SKM-1 (cell line): ENCODE results near the gene STON1.
"Not testable (repeated sequence)": the region's sequence is repeated elsewhere in the genome, so short reads cannot be mapped to it uniquely, and the experiment has no call there.

Source experiments
- DNase-seq: peaks from one replicate; lab custom pipeline; 2025; ENCODE audit not compliant: unreplicated experiment; lab: John Stamatoyannopoulos, UW

STON1 gene

DNA sequence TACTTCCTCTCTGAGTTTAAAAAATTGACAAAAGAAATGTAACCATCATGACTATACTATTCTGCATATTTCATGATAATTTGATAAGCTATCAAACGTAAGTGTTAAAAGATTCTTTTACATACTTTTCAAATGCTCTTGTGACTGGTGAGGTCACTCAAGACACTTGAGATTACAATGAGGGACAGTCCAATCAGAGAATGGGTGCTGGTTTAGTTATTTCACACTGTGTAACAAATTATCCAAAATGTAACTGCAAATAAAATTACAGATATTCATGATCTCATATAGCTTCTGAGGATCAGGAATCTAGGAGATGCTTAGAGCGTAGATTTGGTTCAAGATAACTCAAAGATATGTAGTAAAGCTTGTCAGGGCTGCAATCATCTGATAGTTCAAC, 83.3 kb downstream of the STON1 start:
- DNase-seq: no peak

DNA sequence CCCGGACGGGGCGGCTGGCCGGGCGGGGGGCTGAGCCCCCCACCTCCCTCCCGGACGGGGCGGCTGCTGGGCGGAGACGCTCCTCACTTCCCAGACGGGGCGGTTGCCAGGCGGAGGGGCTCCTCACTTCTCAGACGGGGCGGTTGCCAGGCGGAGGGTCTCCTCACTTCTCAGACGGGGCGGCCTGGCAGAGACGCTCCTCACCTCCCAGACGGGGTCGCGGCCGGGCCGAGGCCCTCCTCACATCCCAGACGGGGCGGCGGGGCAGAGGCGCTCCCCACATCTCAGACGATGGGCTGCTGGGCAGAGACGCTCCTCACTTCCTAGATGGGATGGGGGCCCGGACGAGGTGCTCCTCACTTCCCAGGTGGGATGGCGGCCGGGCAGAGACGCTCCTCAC, 84.6 kb downstream of the STON1 start:
- DNase-seq: not testable (repeated sequence)

- DNase-seq: no peak
Measured at GRCh38 chr2:48617618-48618017, 87.7 kb downstream of the STON1 start, which contains the start of gene GTF2A1L. TSS of gene GTF2A1L (plus strand) at chr2:48617856. CDS start at chr2:48617875, 19 bp downstream.

DNA sequence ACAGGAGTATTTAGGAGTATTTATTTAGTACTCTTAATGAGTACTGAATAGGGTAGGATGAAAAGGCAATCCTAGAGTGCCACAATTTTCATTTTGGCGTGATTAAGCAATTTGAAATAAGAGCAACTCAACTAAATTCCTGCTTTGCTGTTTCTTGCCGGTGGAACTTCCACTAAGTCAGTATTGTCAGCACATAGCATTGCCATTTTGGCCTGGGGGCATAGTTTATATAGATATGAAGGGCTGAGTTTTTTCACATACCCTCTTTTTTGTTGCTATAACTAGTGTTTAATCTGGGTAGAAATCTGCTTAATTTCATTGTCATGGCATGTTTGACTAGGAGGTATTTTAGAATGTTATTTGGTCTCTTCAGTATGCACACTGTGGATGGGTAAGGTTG, 89.6 kb downstream of the STON1 start:
- DNase-seq: no peak

GRCh38 chr2:48620604-48621003, 90.7 kb downstream of the STON1 start:
- no peak for DNase-seq

DNA sequence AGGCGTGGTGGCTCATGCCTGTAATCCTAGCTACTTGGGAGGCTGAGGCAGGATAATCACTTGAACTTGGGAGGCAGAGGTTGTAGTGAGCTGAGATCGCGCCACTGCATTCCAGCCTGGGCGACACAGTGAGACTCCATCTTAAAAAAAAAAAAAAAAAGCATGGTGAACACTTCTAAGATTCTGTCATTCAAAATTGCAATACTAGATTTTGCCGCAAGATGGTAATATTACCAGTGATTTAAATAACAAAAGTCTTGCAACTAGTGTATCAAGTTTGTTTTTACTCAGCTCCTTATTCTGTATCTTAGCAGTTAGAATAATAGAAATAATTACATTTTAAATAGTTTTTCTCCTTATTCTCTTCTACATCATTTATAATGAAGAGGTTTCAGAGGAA, 92.7 kb downstream of the STON1 start:
- DNase-seq: not testable (repeated sequence)

DNA sequence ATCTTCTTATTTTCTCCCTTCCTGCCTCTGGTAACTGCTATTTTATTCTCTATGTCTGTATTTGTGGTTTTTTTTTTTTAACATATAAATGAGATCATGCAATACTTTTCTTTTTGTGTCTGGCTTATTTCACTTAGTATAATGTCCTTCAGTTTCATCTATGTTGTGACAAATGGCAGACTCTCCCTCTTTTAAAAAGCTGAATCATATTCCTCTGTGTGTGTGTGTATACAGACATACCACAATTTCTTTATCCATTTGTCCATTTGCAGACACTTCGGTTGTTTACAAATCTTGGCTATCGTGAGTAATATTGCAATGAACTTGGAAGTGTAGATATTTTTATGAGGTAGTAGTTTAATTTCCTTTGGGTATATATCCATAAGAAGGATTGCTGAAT, 94.7 kb downstream of the STON1 start:
- no peak for DNase-seq

GRCh38 chr2:48626047-48626446, 96.1 kb downstream of the STON1 start:
- DNase-seq: no peak

DNA sequence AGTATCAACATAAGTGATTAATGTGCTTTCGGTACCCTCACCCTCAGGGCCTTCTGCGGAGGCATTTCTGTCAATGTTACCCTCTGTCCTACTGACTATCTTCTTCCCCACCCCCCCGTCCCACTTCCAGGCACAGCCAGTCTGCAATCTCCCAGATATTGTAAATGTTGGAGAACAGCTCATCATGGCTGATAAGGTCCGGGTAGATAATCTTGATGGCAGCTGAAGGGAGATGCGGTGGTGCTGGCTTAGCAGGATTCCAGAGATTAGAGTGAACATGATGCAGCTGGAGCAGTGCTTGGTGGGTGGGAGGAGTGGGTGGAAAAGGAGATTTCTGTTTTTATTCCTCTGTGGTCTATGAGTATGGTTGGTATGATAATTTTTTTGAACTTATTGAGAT, 103.2 kb downstream of the STON1 start:
- no peak for DNase-seq

GRCh38 chr2:48635786-48636185, 105.8 kb downstream of the STON1 start:
- DNase-seq: no peak

DNA sequence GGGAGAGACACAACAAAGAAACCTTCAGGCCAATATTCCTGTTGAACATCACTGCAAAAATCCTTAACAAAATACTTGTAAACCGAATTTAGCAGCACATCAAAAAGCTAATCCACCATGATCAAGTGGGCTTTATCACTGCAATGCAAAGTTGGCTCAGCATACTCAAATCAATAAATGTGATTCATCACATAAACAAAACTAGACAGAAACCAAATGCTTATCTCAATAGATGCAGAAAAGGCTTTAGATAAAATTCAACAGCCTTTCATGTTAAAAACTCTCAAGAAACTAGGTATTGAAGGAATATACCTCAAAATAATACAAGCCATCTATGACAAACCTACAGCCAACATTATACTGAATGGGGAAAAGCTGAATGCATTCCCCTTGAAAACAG, 108.3 kb downstream of the STON1 start:
- no peak for DNase-seq
